GM12878 (cell line): ENCODE measurements around the gene MDH1. TPM values are rescaled to one million over a fixed set of nuclear protein-coding genes. Genes with fewer than 3 reads are reported as not detected.
"Not testable (repeated sequence)": the region's sequence is repeated elsewhere in the genome, so short reads cannot be mapped to it uniquely, and the experiment has no call there.

ENCODE experiments used
- ATAC-seq: fragments of 200-7000 bp; cut with Tn5 transposase; 3 replicates; pipeline ENCODE4 v1.9.1; 2020; ENCODE audit warnings: mild to moderate bottlenecking, moderate library complexity
- BruUV-seq: library from RNA; stranded (reverse); fragments of 400-500 nt; replicated peaks from 2 replicates; lab custom pipeline; 2021; lab: Mats Ljungman, UMichigan
- CTCF ChIA-PET: fragments of 300-600 bp; sonication (Branson Sonifier 250); formaldehyde crosslinking; extraction: SDS; loops from one replicate; lab custom pipeline; 2021; ENCODE audit warnings: inconsistent platforms; lab: Yijun Ruan, JAX
- POLR2A ChIA-PET: fragments of 350-600 bp; formaldehyde crosslinking; extraction: SDS; loops from one replicate; lab custom pipeline; 2021; ENCODE audit warnings: inconsistent platforms; lab: Charles Lee
- RAD21 ChIA-PET: fragments of 300-600 bp; sonication (Branson Sonifier 250); formaldehyde crosslinking; loops from one replicate; lab custom pipeline; 2023; ENCODE audit warnings: antibody characterized with exemption; ENCODE audit not compliant: unreplicated experiment; lab: Charles Lee
- SMC1A ChIA-PET: fragments of 300-600 bp; sonication (Branson Sonifier 250); formaldehyde crosslinking; loops from one replicate; lab custom pipeline; 2023; ENCODE audit not compliant: unreplicated experiment, uncharacterized antibody; lab: Charles Lee
- DNase-seq: peaks from one replicate; pipeline ENCODE4 v3.0.0-alpha.2; 2011; ENCODE audit warnings: low read depth, low spot score
- FAIRE-seq: peaks from 3 replicates; lab custom pipeline; 2011; peaks lifted over from hg19 to GRCh38; lab: Jason Lieb, UNC
- H2AFZ ChIP-seq: 2 replicates; pipeline ENCODE4 v1.6.0; 2011; ENCODE audit warnings: low read depth, low read length, control low read depth; ENCODE audit not compliant: control insufficient read depth
- H3K27ac ChIP-seq: 2 replicates; pipeline ENCODE4 v1.5.1; 2011; ENCODE audit warnings: control low read depth; ENCODE audit not compliant: control insufficient read depth, insufficient read depth
- H3K27me3 ChIP-seq, 2 experiments: replicated peaks in 1 of 2; 2 replicates each; pipeline versions ENCODE4 v1.6.0 to v1.6.1; 2011; ENCODE audit warnings: low read length in 1 of 2; ENCODE audit not compliant: control insufficient read depth in 2 of 2, insufficient read depth in 2 of 2
- H3K36me3 ChIP-seq, 2 experiments: 2 replicates each; pipeline ENCODE4 v1.5.1; 2011; ENCODE audit warnings: low read length in 1 of 2; ENCODE audit not compliant: control insufficient read depth in 2 of 2, insufficient read depth in 2 of 2
- H3K4me1 ChIP-seq: 2 replicates; pipeline ENCODE4 v1.6.1; 2011; ENCODE audit warnings: mild to moderate bottlenecking, low read length, moderate library complexity, mixed read lengths; ENCODE audit not compliant: control insufficient read depth, insufficient read depth
- H3K4me2 ChIP-seq: 2 replicates; pipeline ENCODE4 v1.6.0; 2011; ENCODE audit warnings: control low read depth; ENCODE audit not compliant: control insufficient read depth, insufficient read depth
- H3K4me3 ChIP-seq: fragments of 200-600 bp; sonication (generic); 2 replicates; pipeline ENCODE4 v1.5.1; 2016
- H3K79me2 ChIP-seq: 2 replicates; pipeline ENCODE4 v1.6.0; 2011; ENCODE audit warnings: low read length; ENCODE audit not compliant: control insufficient read depth, insufficient read depth
- H3K9ac ChIP-seq: 2 replicates; pipeline ENCODE4 v1.8.0; 2011; ENCODE audit warnings: low read length, control low read depth, mixed read lengths; ENCODE audit not compliant: control insufficient read depth, insufficient read depth
- H3K9me3 ChIP-seq: replicated peaks from 3 replicates; pipeline ENCODE4 v1.5.1; 2011; ENCODE audit warnings: mild to moderate bottlenecking, low read length; ENCODE audit not compliant: control insufficient read depth, insufficient read depth
- H4K20me1 ChIP-seq: 2 replicates; pipeline ENCODE4 v1.6.0; 2011; ENCODE audit not compliant: control insufficient read depth, insufficient read depth
- BCL11A ChIP-seq: IDR thresholded peaks from 2 replicates; pipeline ENCODE4 v1.6.1; 2011; ENCODE audit warnings: low read depth, low read length
- MEF2A ChIP-seq: IDR thresholded peaks from 2 replicates; pipeline ENCODE4 v1.6.1; 2011; ENCODE audit warnings: low read depth, mild to moderate bottlenecking, low read length, moderate library complexity; ENCODE audit not compliant: insufficient read depth
- WGBS: methylation state at CpG from one replicate; pipeline ENCODE4 v1.1.6; 2016; ENCODE audit warnings: low lambda C conversion rate; ENCODE audit not compliant: insufficient replicate concordance, insufficient coverage; ENCODE audit errors: missing lambda C conversion rate; 5-methylcytosine and 5-hydroxymethylcytosine counted together
- in situ Hi-C: fragments of 300-500 bp; cut with MboI; formaldehyde crosslinking; loops from 9 replicates; pipeline ENCODE4 v1.14.3; 2018; ENCODE audit warnings: mixed read lengths
- intact Hi-C: fragments of 100-400 bp; cut with micrococcal nuclease; formaldehyde crosslinking; loops from one replicate; pipeline ENCODE4 v1.14.2; 2022; ENCODE audit not compliant: unreplicated experiment
- polyA plus RNA-seq, 11 experiments: library from polyadenylated mRNA; depleted of rRNA in 4 of 11; unstranded in 6 of 11; stranded (reverse) in 5 of 11; fragments of >200 nt; fragmentation: Nextera tagmentation in 4 of 11; fragmentation: Illumina TruSeq in 1 of 11; extraction: Ambion mirVana in 4 of 11; extraction: Trizol in 1 of 11; gene quantifications; 1 replicate in 1 of 11; 2 replicates in 10 of 11; pipeline versions ENCODE4 v1.2.1 to v1.2.3, GENCODE V29; 2011 to 2016; ENCODE audit warnings: inconsistent platforms in 2 of 11, missing spikeins in 2 of 11, low read depth in 1 of 11
- total RNA-seq, 4 experiments: library from RNA; depleted of rRNA in 3 of 4; stranded (reverse); fragments of >200 nt in 3 of 4; fragmentation: Illumina TruSeq in 1 of 4; extraction: Trizol in 1 of 4; gene quantifications; 2 replicates each; pipeline versions ENCODE4 v1.2.1 to v1.2.3, GENCODE V29; 2013 to 2021
- TF ChIP-seq, protein P1 (sequence below): fragments of 450-650 bp; IDR thresholded peaks from 2 replicates; pipeline ENCODE4 v1.6.1; 2017; ENCODE audit warnings: antibody characterized with exemption, mild to moderate bottlenecking, moderate library complexity

Gene MDH1
- total and polyA plus RNA-seq, 10 of the 15 experiments (the other 5 are each of a cell fraction or from before 2014, with no cell fraction given): 254 to 1,581 (median 440) TPM

GRCh38 chr2:63555931-63556330 lies 32.8 kb upstream of the MDH1 start (continued):
- TF ChIP-seq BCL11A: no peak
- TF ChIP-seq MEF2A: no peak
- TF ChIP-seq, protein P1, sequence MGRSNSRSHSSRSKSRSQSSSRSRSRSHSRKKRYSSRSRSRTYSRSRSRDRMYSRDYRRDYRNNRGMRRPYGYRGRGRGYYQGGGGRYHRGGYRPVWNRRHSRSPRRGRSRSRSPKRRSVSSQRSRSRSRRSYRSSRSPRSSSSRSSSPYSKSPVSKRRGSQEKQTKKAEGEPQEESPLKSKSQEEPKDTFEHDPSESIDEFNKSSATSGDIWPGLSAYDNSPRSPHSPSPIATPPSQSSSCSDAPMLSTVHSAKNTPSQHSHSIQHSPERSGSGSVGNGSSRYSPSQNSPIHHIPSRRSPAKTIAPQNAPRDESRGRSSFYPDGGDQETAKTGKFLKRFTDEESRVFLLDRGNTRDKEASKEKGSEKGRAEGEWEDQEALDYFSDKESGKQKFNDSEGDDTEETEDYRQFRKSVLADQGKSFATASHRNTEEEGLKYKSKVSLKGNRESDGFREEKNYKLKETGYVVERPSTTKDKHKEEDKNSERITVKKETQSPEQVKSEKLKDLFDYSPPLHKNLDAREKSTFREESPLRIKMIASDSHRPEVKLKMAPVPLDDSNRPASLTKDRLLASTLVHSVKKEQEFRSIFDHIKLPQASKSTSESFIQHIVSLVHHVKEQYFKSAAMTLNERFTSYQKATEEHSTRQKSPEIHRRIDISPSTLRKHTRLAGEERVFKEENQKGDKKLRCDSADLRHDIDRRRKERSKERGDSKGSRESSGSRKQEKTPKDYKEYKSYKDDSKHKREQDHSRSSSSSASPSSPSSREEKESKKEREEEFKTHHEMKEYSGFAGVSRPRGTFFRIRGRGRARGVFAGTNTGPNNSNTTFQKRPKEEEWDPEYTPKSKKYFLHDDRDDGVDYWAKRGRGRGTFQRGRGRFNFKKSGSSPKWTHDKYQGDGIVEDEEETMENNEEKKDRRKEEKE: no peak

DNA sequence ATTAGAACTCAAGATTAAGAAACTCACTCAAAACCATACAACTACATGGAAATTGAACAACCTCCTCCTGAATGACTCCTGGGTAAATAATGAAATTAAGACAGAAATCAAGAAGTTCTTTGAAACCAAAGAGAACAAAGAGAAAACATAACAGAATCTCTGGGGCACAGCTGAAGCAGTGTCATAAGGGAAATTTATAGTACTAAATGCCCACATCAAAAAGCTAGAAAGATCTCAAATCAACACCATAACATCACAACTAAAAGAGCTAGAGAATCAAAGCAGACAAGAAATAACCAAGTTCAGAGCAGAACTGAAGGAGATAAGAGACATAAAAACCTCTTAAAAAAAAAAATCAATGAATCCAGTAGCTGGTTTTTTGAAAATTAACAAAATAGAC lies 30.9 kb upstream of the MDH1 start:
- H3K4me3 ChIP-seq, H2AFZ ChIP-seq, H3K79me2 ChIP-seq, H3K4me2 ChIP-seq, H3K9ac ChIP-seq, H3K4me1 ChIP-seq, POLR2A ChIA-PET, H4K20me1 ChIP-seq, H3K27ac ChIP-seq, BruUV-seq, DNase-seq, in situ Hi-C loops, H3K36me3 ChIP-seq, H3K27me3 ChIP-seq, intact Hi-C loops, FAIRE-seq, H3K9me3 ChIP-seq, ATAC-seq: not testable (repeated sequence)
- CTCF ChIA-PET: interaction anchor here (1.5 kb wide), 1 partner anchor 14 kb away, joined by 5 read pairs; no protein-coding TSS in a partner anchor
- RAD21 ChIA-PET: interaction anchor here (0.6 kb wide), 1 partner anchor 678 kb away, joined by 3 read pairs; no protein-coding TSS in a partner anchor
- SMC1A ChIA-PET: interaction anchor here (1.4 to 1.5 kb wide), 2 partner anchors 14 to 27 kb away, joined by 3 to 5 read pairs; no protein-coding TSS in a partner anchor

DNA sequence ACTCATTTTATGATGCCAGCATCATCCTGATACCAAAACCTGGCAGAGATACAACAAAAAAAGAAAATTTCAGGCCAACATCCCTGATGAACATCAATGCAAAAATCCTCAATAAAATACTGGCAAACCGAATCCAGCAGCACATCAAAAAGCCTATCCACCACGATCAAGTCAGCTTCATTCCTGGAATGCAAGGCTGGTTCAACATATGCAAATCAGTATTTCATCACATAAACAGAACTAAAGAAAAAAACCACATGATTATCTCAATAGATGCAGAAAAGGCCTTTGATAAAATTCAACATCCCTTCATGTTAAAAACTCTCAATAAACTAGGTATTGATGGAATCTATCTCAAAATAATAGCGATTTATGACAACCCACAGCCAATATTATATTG lies 29.8 kb upstream of the MDH1 start:
- H3K4me2 ChIP-seq, BruUV-seq, RAD21 ChIA-PET, H3K27ac ChIP-seq, H3K9me3 ChIP-seq, ATAC-seq, H3K9ac ChIP-seq, H4K20me1 ChIP-seq, DNase-seq, FAIRE-seq, H3K36me3 ChIP-seq, intact Hi-C loops, H3K79me2 ChIP-seq, in situ Hi-C loops, POLR2A ChIA-PET, H2AFZ ChIP-seq, H3K4me1 ChIP-seq, H3K4me3 ChIP-seq, CTCF ChIA-PET, H3K27me3 ChIP-seq: not testable (repeated sequence)
- 23% methylated on average over 3 of the region's 3 CpGs for WGBS
- SMC1A ChIA-PET: interaction anchor here (0.7 kb wide), 1 partner anchor 1018 kb away, joined by 4 read pairs; no protein-coding TSS in a partner anchor
